CD4-positive, alpha-beta T cell treated with Interferon alpha-2 for 1 hour (primary cell): ENCODE results near the gene RACK1.
"Not testable (repeated sequence)": the region's sequence is repeated elsewhere in the genome, so short reads cannot be mapped to it uniquely, and the experiment has no call there.

ENCODE experiments used
- DNase-seq, 2 donors: peaks; one replicate each; pipeline ENCODE4 v3.0.0-alpha.2; 2020 to 2022

Gene RACK1

DNA sequence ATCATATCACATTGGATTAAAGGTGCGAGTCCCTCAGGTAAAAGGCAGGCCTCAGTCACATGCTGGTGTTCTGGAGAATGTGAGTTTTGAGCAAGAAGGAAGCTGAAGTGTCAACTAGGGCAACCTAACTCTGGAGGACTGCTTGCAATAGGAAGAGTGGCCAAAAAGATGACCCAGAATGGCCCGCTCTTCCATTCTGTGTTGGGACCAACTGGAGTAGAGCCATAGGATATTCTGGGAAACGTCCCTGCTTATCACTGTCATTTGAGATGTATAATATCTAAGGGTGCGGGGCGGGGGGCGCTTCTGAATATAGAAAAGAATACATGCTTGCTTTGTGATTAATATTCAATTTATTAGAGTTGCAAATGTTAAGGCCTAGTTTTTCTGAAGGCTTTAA, 31.6 kb downstream of the RACK1 start:
- no peak for DNase-seq

DNA sequence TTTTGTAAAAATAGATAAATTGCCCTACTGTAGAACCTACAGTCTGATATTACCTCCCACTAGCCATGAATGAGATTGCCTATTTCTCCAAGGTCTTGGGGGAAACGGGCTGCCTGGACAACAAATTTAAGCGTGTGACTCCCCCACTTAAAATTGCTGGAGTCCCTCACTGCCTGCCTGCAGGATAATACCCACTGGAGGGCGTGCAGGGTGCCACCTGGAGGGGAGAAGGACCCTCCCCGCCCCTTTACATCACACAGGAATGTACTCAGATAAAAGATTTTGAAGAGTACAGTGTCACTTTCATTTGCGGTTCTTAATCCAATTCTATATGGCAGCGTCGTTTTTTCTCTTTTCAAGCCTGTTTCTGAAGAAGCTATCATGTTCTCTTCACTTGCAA, 32.5 kb downstream of the RACK1 start:
- no peak for DNase-seq

DNA sequence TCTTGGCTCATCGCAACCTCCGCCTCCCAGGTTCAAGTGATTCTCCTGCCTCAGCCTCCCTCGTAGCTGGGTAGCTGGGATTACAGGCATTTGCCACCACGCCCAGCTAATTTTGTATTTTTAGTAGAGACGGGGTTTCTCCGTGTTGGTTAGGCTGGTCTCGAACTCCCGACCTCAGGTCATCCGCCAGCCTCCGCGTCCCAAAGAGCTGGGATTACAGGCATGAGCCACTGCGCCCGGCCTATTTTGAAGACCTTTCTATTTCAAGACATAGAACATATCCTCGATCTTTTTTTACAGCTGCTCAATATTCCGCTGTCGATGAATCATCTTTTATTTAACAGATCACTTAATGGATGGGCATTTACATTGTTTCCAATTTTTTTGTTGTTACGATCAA, 33.0 kb downstream of the RACK1 start:
- DNase-seq, result not testable (repeated sequence)

DNA sequence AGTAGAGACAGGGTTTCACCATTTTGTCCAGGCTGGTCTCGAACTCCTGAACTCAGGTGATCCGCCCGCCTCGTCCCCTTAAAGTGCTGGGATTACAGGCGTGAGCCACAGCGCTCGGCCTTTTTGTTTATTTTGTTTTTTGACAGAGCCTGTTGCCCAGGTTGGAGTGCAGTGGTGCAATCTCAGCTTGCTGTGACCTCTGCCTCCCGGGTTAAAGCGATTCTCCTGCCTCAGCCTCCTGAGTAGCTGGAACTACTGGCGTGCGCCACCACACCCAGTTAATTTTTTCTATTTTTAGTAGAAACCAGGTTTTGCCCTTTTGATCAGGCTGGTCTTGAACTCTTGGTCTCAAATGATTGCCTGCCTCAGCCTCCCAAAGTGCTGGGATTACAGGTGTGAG, 33.6 kb downstream of the RACK1 start:
- not testable (repeated sequence) for DNase-seq

DNA sequence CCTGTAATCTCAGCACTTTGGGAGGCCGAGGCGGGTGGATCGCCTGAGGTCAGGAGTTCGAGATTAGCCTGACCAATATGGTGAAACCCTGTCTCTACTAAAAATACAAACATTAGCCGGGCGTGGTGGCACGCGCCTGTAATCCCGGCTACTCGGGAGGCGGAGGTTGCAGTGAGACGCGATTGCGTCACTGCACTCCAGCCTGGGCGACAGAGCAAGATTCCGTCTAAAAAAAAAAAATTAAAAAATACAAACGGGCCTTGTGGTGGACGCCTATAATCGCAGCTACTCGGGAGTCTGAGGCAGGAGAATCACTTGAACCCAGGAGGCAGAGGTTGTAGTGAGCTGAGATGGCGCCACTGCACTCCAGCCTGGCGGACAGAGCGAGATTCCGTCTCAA, 34.7 kb downstream of the RACK1 start:
- DNase-seq, result not testable (repeated sequence)

DNA sequence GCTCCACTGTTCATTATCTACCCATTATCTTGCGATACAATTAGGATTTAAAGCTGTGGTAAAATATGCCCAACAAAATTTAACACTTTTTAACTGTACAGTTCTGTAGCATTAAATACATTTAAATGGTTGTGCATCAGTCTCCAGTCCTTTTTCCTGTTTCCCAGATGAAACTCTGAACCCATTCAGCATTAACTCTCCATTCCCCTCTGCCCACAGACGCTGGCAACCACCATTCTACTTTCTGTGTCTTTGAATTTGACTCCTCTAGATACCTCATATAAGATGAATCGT, 35.8 kb downstream of the RACK1 start:
- DNase-seq, result no peak

DNA sequence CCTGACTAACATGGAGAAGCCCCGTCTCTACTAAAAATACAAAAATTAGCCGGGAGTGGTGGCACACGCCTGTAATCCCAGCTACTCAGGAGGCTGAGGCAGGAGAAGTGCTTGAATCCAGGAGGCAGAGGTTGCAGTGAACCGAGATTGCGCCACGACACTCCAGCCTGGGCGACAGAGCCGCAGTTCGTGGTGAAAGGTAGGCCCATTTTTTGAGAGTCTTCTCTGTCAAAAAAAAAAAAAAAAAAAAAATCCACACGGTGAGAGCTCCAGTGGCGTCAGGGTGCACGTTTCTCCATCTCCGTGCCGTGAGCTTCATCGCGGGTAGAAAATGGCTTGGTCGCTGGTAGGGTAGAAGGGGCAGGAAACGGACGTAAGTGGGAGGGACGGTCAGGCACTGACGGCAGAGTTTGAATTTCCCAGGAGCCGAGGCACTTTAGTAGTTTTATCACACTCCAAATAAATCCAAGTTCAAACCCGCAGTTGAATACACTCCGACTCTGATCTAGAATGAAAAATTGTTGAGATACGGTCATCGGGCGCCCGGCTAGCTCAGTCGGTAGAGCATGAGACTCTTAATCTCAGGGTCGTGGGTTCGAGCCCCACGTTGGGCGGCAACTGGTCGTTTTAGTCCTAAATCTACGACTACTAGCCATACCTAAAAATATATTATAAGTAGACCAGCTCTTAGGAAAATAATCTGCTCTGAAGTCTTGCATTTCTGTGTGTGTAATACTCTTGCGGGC, 36.3 kb downstream of the RACK1 start:
- peak; percentile 77 to 88 for DNase-seq

DNA sequence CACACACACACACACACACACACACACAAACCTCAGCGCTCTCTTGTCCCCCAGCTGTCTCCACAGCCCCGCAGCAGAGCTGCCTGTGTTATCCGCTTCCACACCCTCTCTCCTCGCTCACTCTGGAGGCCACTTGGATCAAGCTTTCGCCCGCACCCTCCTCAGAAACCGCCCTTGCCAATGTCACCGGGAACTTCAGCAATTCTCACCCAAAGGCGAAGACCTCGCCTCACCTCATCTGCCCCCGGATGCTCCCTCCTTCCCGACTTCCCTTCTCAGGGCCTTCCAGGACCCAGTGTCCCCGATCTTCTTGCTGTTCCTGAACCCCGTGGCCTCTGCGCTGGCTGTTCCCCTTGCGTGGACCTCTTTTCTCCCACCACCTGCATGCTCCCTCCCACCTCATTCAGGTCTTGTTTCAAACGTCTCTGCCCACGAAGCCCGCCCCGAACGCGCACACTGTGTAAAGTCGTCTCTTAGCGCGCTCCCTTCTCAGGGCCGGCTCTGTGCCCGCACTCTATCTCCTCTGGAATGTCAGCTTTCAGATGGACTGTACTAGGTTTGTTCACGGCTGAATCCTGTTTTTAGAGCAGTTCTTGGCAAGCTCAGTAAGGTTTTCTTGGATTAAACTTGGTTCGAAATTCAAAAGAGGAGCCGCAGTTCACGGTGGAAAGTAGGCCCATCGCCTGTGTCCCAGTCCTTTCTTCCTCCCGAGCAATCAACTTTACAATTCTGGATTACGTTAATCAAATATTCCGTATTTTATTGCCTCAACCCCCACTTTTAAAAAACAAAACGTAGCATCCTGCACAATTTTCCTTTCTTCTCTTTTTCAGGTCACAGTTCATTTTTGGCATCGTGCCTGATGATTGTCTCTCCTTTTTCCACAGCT, 37.7 kb downstream of the RACK1 start:
- no peak for DNase-seq

DNA sequence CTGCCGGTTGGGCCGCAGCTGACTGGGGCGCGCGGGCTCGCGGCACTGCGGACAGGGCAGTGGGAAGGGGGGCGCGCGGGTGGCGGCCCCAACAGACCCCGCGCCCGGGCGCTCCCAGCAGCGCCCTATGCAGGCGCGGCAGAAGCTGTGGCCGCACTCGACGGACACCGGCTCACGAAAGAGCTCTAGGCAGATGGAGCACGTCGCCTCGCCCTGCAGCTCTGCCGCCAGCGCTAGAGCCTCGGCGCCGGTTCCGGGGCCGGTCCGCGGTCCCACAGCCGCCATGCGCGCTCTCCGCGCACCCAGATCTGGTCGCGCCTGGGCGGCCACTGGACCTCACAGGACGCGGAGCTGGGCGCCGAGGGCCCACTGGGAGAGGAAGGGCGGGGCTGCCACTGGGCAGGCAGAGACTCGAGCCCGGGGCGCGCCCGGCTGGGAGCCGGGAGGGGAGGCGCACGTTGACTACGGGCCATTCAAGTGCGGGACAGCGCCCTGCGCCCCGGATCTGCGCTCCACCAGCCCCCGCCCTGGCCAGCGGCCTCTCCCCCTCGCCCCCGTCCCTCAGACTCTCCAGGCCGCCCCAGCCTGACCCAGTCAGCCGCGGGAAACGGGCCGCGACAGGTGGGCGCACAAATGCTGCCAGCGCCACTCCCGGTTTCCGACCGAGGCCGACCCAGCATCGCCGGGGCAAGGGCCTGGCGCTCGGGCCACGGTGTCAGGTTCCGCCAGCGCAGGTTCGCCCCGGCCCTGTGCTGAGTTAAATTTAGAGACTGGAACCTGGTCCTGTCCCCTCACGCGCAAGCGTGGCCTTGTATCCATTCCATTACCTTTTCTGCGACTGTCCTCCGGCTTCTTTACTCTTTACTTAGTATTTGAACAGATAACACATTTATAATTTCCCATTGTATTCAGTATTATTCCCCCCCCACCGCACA, 38.6 kb downstream of the RACK1 start, which contains the start of gene TRIM7:
TRIM7 (minus strand) TSS at position 371 of the 935 bp plus-strand sequence; CDS start at position 285, 86 bp downstream.
- no peak for DNase-seq

DNA sequence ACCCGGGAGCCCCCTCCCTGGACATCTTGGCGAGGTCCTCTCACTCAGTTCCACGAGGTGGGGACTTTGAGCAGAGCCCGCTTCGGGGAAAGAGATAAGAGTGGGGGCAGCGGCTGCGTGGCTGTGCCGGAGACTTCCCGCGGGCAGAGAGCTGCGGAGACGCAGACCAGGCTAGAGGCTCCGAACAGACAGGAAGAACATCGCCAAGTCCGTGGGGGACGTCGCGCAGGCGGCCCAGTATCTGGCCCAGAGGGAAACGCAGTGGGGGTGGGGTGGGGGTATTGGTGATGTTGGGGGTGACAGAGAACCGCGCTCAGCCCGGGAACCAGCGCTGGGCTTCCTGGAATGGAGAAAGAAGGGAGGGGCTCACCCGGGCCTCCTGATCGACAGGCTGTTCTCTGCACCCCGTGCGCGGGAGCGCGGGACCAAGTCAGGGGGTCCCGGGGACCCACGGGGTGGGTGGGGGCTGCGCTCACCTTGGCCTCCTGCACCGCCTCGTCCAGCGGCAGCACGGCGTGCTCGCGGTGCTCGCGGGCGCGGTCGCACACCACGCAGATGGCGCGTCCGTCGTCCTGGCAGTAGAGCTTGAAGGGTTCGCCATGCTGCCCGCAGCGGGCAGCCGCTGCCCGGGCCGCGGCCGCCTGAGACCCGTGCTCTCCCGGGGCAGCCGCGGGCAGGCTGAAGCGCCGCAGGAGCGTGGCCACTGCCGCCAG, 39.4 kb downstream of the RACK1 start:
- DNase-seq, result no peak

DNA sequence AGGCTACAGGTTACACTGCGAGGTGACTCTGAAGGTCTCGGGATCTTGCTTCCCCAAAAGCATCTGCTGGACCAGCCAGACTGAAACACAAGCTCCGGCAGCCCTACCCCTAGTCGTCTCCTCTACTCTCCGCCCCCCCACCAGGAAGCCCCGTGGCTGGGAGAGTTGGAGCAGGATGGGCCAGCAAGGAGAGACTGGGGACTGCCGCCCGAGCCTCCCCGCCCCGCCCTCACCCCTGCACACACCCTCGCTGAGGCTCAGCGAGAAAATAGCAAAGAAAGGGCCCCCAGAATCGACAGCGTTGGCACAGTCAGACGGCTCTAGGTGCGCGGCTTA, 40.0 kb downstream of the RACK1 start:
- no peak for DNase-seq

DNA sequence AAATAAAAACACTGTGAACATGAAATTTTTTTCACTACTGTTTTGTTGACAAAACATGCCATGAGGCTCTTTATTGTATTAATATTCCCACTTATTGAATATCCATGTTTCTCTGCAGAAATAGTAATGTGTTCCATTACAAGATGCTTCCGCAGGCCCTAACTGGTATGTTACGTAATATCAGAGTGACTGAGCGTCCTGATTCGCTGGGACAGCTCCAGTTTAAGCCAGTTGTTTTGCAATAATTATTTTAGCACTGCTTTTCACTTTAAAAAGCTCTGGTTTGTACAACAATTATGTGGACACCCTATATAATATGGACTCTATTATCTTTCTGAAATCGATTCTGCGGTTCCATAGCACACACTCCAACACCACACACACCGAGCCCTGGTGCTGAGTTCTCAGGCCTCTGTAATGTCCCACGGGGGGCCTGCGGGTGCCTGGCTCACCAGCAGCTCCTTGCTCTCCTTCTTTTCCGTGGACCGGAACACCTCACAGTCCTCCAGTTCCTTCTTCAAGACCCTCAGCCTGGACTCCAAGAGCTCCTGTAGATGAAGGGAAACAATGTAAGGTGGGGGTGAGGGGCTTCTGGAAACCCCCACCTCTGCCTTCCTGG, 40.5 kb downstream of the RACK1 start:
- no peak for DNase-seq

DNA sequence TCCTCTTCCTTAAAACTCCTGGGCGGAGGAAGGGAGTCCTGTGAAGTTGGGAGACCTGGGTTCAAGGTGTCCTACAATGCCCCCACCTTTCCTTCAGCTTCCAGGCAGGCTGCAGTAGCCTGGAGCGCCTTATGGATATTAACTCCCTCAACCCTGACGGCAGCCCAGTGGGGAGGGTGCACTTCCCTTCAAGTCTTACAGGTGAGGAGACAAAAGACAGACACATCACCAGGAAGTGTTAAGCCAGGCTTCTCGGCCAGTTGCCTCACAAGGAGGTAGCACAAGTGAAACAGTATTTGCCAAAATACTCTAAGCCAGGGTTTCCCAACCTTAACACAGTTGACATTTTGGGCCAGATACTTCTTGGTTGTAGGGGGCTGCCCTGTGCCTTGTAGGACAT, 42.9 kb downstream of the RACK1 start:
- no peak for DNase-seq

DNA sequence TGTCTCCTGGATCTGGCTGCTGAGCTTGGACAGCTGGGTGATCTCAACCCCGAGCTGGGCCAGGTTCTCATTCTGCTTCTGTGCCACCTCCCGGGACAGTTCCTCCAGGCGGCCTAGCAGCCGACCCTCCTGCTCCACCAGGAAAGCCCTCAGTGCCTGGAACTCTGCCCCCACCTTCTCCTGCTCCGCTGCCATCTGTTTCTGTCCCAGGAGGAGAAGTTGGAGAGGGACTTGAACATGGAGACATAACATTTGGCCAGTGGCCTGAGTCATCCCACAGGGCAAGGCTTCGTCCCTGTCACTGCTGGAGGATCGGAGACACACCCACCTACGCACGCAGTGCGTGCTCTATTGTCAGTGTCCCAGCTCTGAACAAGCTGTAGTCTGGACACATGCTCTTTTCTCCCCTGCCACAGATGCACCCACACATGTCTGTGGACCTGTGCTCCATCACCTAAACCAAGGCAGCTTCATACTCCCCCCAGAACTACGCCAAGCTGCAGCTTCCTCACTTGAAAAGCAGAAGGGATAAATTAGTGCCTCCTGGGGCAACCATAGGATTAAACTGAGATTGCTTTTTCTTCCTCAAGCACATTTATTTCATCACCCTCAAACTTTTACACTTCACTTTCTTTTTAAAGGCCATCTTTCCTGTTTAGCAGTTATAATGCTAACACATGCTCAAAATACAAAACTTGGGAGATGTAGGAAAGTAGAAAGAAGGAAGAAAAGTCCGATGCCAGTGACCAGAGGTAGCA, 43.6 kb downstream of the RACK1 start:
- DNase-seq, result no peak

DNA sequence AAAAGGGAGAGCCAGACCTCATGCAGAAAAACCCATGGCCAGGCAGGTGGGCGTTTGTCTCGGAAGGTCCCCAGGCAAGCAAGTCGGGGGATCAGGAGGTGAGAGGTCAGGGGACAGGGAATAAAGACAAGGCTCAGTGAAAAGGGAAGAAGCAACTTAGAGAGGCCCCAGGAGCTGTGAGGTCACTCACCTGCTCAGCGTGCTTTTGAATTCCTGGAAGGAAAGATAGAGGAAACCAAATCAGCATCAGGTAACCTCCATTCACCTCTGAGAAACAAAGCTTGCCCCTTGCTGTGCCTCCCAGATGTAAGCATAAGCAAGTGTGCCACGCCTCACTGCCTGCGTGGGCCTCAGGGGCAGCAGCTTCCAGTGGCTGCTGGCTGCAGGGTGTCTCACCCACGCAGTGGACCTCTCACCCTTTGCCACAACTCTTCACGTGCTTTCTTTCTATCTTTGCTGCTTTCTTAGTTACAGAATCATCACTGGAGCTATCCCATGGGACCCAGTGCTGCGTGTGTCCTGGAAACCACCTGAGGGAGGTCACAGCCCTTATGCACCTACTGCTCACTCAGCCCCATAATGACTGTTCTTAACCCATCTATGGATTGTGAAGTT, 44.7 kb downstream of the RACK1 start:
- DNase-seq, result no peak

DNA sequence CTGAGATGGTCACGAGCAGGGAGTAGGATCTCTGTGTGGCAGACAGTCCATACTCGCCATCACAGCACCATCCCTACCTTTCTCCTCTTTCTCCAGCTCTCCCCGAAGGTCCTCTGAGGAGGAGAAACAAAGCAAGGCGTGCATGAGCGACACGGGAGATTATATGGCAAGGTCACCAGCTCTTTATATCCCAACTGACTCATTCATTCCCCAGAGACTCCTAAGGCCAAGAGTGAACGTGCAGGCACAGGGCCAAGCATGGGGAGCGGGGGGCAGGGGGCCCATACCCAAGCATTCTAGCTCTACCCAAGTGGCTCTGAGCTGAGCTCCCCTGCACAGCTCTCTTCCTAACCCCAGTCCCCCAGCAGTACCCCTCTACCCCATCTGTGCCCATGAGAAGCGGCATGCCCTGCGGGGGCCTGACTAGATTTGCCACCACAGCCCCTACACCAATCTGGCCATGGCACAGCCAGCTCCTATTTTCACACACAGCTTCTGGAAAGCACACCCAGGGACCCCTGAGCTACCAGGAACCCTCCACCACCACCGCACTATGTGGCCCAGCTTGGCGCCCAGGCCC, 45.5 kb downstream of the RACK1 start:
- no peak for DNase-seq

DNA sequence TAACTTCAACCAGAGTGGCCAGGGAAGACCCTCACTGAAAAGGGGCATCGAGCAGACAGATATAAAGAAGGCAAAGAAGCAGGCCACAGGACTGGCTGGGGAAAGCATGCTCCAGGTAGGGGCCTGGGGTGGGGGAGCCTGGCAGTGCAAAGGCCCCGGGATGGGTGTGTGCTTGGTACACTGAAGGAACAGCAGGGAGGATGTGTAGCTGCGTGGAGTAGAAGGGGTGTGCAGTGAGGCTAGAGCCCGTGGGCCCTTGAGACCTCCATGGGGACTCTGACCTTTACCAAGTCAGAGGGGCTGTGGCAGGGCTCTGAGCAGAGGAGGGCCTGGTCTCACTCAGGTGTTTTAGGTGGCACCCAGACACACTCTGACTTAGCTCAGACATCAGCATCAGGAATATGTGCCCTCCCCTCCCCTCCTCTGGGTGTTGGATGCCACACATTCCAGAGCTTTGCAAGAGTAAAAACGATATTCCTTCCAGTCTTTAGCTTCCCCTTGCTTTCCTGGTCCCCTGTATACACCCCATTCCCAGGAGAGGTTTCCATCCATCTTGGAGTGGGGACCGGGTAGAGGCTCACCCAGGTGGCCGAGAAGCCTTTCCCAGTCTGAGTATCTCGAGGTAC, 46.3 kb downstream of the RACK1 start:
- no peak for DNase-seq

DNA sequence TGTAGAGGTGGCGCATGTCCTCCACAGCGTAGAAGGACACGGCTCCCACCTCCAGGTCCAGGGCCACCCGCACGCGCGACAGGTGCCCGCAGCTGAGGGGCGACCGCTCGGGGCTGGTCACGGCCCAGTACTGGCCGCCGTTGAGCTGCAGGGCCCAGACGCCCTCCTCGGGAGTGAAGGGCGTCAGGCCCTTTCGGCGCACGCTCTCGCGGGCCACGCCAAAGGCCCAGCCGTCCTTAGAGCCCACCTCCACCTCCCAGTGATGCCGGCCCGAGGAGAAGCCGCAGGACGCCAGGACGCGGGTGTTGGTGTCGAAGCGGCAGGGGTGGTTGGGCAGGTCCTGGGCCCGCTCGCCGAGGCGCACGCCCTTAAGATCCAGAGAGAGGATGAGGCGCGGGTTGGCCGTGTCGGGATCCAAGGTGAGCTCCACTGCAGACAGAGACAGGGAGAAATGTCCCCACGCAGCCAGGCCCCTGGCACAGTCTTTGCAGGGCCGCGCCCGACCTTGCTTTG, 48.4 kb downstream of the RACK1 start:
- DNase-seq, result no peak

DNA sequence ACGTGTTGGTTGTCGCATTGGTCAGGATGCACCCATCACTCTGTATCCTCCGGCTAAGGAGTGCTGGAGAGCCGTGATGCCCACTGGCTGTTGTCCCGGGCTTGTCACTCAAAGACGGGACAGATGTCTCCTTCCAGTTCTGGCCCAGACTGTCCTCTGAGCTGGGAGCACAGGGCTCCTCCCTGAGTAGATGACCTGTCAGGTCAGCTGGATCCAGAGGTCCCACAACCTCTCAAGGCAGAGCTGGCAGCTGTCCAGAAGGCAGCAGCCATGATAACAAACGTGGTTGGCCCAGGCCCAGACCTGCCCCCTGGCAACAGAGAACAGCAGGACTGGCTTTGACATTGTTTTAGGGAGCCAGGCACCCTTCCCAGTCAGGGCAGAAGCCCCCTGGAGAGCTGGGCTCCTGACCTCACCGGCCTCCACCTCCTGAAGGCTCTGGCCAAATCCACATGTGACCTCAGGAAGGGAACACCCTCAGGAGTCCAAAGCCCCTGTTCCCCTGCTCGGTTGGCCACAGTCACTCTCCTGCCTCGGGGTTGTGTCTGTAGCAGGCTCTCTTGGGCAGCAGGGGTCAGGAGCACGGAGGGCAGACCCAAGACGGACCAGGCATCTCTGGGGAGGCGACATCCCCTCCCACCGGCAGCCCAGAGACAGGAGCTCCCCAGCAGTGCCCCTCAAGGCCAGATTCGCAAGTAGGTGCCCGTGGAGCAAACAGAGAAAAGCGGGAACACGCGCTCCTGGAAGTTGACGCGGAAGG, 49.0 kb downstream of the RACK1 start:
- no peak for DNase-seq
